Skin of body (tissue), 2 donors: ENCODE data around the gene MPND. TPM values are rescaled to one million over a fixed set of nuclear protein-coding genes. Genes with fewer than 3 reads are reported as not detected.

Source experiments
- DNase-seq: peaks from one replicate; lab custom pipeline; 2025; lab: John Stamatoyannopoulos, UW
- total RNA-seq: library from RNA; depleted of rRNA; stranded (reverse); fragments of >200 nt; gene quantifications from one replicate; pipeline ENCODE4 v1.2.3, GENCODE V29; 2014

MPND gene
- total RNA-seq, 1 donor from 2014 or later = 5.8 TPM

DNA sequence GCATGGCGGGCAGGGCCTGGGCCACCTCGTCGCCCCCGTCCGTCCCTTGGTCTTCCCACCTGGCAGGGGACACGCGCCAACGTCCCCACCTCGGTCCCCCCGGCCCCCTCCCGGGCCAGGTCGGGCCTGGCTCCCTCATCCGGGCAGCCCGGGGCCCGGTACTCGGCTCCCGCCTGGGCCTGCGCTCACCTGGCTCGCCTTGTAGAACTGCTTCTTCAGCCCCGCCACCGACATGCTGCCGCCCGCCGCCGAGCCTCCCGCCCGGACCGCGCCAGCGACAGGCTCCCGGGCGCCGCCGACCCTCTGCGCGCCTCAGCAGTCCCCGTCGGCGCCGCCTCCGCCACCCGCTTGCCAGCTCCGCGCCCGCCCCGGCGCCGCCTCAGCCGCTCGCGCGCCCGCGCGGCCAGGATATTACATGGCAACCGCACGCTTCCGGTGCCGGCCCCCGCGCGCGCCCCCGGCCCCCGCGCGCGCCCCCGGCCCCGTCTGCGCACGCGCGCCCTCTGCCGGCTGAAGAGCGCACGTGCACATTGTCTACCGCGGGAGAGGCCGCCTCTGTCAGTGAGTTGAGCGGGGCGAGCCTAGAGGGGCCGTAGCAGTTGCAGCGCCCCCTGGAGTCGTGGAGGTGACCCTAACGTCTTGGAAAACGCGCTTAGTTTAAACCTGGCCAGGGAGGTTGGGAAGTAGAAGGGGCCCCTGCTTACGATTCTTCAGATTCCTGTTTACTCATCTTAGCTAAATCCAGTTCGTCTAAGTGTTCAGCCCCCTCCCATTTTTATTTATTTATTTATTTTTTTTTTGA is 57.0 kb downstream of the MPND start, which contains the start of gene SH3GL1:
SH3GL1 (minus strand) TSS at position 413 of the 802 bp plus-strand sequence; CDS start at position 234, 179 bp downstream.
- peak; percentile 94 for DNase-seq

DNA sequence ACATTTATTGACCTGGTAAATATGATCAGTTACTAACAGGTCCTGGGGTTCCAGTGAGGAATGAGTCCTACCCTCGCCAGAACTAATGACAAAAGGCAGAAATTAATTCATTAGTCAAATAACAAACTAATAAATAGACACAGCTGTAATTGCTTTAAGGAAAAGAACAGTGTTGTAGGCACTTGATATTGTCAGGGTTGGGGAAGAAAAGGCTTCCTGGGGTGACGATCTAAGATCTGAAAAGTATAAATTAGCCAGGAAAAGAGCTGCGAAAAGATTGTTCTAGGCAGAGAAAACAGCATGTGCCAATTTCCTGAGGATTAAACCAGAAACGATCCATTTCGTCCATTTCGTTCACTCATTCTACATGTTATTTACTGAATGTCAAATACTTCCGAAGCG is 58.4 kb downstream of the MPND start:
- DNase-seq = no peak

DNA sequence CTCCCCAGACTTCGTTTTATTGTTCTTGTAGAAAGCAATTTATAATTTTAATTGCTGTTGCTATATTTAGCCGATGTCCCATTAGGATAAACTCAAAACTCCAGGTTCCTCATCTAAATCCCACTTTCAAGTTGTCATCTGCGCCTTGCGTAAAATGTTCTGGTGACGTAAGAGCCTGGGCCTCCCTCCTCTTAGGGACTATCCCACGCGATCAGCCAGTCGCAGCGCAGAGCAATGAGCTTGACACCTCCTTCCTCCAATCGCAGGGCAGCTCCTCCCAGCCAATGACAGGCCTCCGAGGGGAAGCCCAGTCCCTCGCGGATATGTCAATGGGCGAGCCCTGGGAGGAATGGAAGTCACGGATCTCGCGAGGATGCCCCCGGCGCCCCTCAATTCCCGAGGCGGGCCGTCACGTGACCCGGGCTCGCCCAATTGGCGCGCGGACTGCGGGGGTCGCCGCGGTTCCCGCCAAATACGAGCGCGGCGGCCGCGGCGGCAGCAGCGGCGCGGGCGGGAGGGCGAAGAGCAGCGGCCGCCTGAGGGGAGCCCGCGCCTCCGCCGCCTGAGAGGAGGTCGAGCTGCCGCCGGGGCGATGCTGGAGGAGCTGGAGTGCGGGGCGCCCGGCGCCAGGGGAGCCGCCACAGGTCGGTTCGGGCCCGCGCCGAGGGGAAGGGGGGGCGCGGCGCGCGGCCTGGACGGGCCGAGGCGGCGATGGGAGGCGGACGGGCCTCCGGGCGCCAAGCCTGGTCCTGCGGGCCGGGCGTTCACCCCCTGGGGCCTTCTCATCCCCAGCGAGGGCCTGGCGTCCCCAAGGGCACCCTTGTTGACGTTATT is 59.0 kb downstream of the MPND start, which contains the start of gene CHAF1A:
CHAF1A (plus strand) TSS at position 470 of the 834 bp plus-strand sequence; CDS start at position 593, 123 bp downstream.
- DNase-seq = peak; percentile 100

DNA sequence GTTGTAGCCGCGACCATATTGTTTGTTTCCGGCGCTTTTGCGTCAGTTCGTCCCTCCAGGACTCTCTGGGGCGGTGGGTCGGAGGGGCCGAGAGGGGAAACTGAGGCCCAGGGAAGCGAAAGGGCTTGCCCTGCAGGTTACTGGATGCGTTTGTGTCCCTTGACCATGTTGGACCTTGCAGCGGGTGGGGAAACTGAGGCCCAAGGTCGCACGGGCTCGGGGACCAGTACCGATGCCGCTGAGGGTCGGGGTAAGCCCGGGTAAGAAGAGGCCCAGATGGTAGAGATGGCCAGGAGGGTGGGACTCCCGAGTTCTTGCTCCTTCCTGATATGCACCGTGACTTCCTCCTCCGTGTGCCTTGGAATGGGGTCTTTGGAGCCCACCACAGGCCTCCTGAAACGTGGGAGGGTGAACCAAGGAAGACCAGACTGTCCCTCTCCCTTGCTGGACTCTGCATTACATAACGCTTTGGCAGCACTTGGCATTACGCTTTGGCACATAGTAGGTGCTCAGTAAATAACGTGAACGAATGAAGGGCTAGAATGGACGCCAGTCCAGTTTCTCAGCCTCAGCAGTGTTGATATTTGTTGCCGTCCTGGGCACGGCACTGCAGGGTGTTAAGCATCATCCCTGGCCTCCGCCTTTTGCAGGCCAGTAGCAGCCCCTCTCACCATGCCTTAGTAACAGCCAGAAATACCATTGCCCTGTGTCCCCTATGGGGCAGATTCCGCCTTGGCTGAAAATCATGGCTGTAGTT is 59.8 kb downstream of the MPND start:
- no peak for DNase-seq

DNA sequence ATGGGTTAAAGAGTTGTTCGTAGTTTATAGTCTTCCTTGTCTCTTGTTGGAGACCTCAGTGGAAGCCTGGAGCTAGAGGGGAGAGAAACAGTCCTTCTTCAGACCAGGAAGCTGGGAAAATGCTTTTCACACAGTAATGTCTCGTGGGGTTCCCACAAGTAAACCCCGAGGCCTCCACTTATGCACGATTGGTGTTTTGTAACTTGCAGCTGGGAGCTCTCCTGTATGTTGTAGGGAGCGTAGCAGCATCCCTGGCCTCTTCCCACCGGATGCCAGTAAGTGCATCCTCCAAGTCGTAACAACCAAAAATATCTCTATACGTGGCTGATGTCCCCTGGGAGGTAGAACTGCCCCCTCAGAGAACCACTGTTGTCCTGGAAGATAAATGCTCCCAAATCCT is 62.6 kb downstream of the MPND start:
- no peak for DNase-seq

DNA sequence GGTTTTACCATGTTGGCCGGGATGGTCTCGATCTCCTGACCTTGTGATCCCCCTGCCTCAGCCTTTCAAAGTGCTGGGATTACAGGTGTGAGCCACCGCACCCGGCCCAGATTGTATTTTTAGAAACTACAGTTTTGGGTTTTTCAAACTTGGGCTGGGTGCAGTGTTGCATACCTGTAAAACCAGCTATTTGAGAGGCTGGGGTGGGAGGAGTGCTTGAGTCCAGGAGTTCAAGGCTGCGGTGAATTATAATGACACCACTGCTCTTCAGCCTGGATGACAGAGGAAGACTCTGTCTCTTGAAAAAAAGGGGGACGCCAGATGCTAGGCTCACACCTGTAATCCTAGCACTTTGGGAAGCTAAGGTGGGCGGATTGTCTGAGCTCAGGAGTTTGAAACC is 63.3 kb downstream of the MPND start:
- no peak for DNase-seq

DNA sequence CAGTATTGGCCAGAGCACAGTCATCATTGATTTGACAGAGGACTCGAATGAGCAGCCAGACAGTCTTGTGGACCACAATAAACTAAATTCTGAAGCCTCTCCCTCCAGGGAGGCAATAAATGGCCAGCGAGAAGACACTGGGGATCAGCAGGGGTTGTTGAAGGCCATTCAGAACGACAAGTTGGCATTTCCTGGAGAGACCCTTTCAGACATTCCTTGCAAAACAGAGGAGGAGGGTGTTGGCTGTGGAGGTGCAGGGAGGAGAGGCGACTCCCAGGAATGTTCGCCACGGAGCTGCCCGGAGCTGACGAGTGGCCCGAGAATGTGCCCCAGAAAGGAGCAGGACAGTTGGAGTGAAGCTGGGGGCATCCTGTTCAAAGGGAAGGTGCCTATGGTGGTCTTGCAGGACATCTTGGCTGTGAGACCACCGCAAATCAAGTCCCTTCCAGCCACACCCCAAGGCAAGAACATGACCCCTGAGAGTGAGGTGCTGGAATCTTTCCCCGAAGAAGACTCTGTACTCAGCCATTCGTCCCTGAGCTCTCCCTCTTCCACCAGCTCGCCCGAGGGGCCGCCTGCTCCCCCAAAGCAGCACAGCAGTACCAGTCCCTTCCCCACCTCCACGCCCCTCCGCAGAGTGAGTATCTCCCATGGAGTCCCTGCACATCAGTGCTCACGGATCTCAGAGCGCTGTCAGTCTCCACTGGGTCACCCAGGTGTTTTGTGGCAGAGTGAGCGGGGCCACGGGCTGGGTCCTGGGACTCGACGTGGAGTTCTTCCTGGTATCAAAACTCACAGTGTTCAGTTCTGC is 66.0 kb downstream of the MPND start:
- no peak for DNase-seq

Other genes starting within 250 kb of the MPND start
- 54.5 TPM for gene MAP2K2, start 219.4 kb upstream of the MPND start, total RNA-seq
- gene CREB3L3, start 189.9 kb upstream of the MPND start, total RNA-seq = not detected
- 4.7 TPM for gene SIRT6, start 161.0 kb upstream of the MPND start, total RNA-seq
- 0.79 TPM for gene ANKRD24, start 160.9 kb upstream of the MPND start, total RNA-seq
- not detected for gene EBI3, start 114.0 kb upstream of the MPND start, total RNA-seq
- 12.7 TPM for gene YJU2, start 96.5 kb upstream of the MPND start, total RNA-seq
- gene SHD, start 64.3 kb upstream of the MPND start, total RNA-seq = 1.3 TPM
- gene TMIGD2, start 41.2 kb upstream of the MPND start, total RNA-seq = 0.49 TPM
- 0.59 TPM for gene FSD1, start 39.0 kb upstream of the MPND start, total RNA-seq
- gene STAP2, start 4.7 kb upstream of the MPND start, total RNA-seq = 25.5 TPM
- gene SH3GL1, start 57.0 kb downstream of the MPND start, total RNA-seq = 24.7 TPM
- gene CHAF1A, start 59.1 kb downstream of the MPND start, total RNA-seq = 9.5 TPM
- 49.7 TPM for gene UBXN6, start 114.2 kb downstream of the MPND start, total RNA-seq
- gene HDGFL2, start 128.7 kb downstream of the MPND start, total RNA-seq = 28.7 TPM
- 25.7 TPM for gene PLIN4, start 174.9 kb downstream of the MPND start, total RNA-seq
- gene PLIN5, start 191.7 kb downstream of the MPND start, total RNA-seq = 7.5 TPM
- 0.79 TPM for gene LRG1, start 196.5 kb downstream of the MPND start, total RNA-seq
- 5.0 TPM for gene SEMA6B, start 216.1 kb downstream of the MPND start, total RNA-seq